Activated CD8-positive, alpha-beta T cell treated with anti-CD3 and anti-CD28 coated beads for 36 hours (primary cell): Measurements from ENCODE around the gene RBPMS2. TPM values are rescaled to one million over a fixed set of nuclear protein-coding genes. Genes with fewer than 3 reads are reported as not detected.

Experiments used
- ATAC-seq: fragments of 200-7000 bp; cut with Tn5 transposase; one replicate; pipeline ENCODE4 v1.10.0; 2021; ENCODE audit warnings: mild to moderate bottlenecking, moderate library complexity
- CTCF ChIA-PET: fragments of 350-600 bp; sonication (Branson Sonifier 250); formaldehyde crosslinking; loops from one replicate; lab custom pipeline; 2021; ENCODE audit warnings: antibody characterized with exemption; lab: Charles Lee
- POLR2A ChIA-PET: fragments of 350-600 bp; sonication (Branson Sonifier 250); formaldehyde crosslinking; loops from one replicate; lab custom pipeline; 2021; ENCODE audit warnings: antibody characterized with exemption; lab: Charles Lee
- DNase-seq: peaks from one replicate; pipeline ENCODE4 v3.0.0-alpha.2; 2020
- H3K27ac Mint-ChIP-seq: one replicate; pipeline ENCODE4 v1.8.0; 2021; ENCODE audit warnings: mild to moderate bottlenecking, mixed read lengths
- H3K27me3 Mint-ChIP-seq: one replicate; pipeline ENCODE4 v1.8.0; 2021; ENCODE audit warnings: mixed read lengths
- H3K36me3 Mint-ChIP-seq: one replicate; pipeline ENCODE4 v1.8.0; 2021; ENCODE audit warnings: low read depth, mixed read lengths
- H3K4me1 Mint-ChIP-seq: one replicate; pipeline ENCODE4 v1.8.0; 2021; ENCODE audit warnings: low read depth, mixed read lengths
- H3K4me3 Mint-ChIP-seq: one replicate; pipeline ENCODE4 v1.8.0; 2021; ENCODE audit warnings: mild to moderate bottlenecking, moderate library complexity, mixed read lengths
- H3K9me3 Mint-ChIP-seq: one replicate; pipeline ENCODE4 v1.8.0; 2021; ENCODE audit warnings: mixed read lengths
- intact Hi-C: fragments of 100-400 bp; cut with micrococcal nuclease; formaldehyde crosslinking; loops from one replicate; pipeline ENCODE4 v1.10.0; 2022
- total RNA-seq, 2 experiments: library from RNA; stranded (reverse); gene quantifications; one replicate each; pipeline ENCODE4 v1.2.3, GENCODE V29; 2021
- TF ChIP-seq, protein P1 (sequence below): fragments of 200-600 bp; IDR thresholded peaks from one replicate; pipeline ENCODE4 v1.8.0; 2022; ENCODE audit warnings: antibody characterized with exemption, mild to moderate bottlenecking

RBPMS2 gene
- total RNA-seq, 2 experiments from 2014 or later = not detected

- ChIA-PET POLR2A (interaction anchor here (0.6 to 1.2 kb wide), 2 partner anchors 10 to 238 kb away, joined by 3 to 4 read pairs; no protein-coding TSS in a partner anchor), CTCF (interaction anchor here (0.8 to 8.5 kb wide), 13 partner anchors 8 to 345 kb away, joined by 3 to 249 read pairs (median 4); partner anchors contain the start of genes ANKDD1A and TRIP4)
- H3K27me3 Mint-ChIP-seq = peaks cover 2% of the 10 kb centered on the region
- peaks cover 6% of the 10 kb centered on the region for H3K4me1 Mint-ChIP-seq
- TF ChIP-seq, protein P1, sequence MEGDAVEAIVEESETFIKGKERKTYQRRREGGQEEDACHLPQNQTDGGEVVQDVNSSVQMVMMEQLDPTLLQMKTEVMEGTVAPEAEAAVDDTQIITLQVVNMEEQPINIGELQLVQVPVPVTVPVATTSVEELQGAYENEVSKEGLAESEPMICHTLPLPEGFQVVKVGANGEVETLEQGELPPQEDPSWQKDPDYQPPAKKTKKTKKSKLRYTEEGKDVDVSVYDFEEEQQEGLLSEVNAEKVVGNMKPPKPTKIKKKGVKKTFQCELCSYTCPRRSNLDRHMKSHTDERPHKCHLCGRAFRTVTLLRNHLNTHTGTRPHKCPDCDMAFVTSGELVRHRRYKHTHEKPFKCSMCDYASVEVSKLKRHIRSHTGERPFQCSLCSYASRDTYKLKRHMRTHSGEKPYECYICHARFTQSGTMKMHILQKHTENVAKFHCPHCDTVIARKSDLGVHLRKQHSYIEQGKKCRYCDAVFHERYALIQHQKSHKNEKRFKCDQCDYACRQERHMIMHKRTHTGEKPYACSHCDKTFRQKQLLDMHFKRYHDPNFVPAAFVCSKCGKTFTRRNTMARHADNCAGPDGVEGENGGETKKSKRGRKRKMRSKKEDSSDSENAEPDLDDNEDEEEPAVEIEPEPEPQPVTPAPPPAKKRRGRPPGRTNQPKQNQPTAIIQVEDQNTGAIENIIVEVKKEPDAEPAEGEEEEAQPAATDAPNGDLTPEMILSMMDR = no peak
- intact Hi-C loops = loop anchor here (5.0 kb wide), 2 partner anchors 80 to 175 kb away; no protein-coding TSS in a partner anchor
- ATAC-seq (no peak), DNase-seq (no peak)
- no peak overlapping the region for H3K4me3 Mint-ChIP-seq
- H3K9me3 Mint-ChIP-seq = no peaks in the 10 kb centered on the region
- H3K27ac Mint-ChIP-seq = no peak overlapping the region
- H3K36me3 Mint-ChIP-seq = no peaks in the 10 kb centered on the region
Measured at GRCh38 chr15:64732156-64732860, 43.1 kb downstream of the RBPMS2 start.

GRCh38 chr15:64731805-64732151 is 43.6 kb downstream of the RBPMS2 start:
- POLR2A ChIA-PET = interaction anchor here (1.2 kb wide), 1 partner anchor 11 kb away, joined by 4 read pairs; no protein-coding TSS in a partner anchor

DNA sequence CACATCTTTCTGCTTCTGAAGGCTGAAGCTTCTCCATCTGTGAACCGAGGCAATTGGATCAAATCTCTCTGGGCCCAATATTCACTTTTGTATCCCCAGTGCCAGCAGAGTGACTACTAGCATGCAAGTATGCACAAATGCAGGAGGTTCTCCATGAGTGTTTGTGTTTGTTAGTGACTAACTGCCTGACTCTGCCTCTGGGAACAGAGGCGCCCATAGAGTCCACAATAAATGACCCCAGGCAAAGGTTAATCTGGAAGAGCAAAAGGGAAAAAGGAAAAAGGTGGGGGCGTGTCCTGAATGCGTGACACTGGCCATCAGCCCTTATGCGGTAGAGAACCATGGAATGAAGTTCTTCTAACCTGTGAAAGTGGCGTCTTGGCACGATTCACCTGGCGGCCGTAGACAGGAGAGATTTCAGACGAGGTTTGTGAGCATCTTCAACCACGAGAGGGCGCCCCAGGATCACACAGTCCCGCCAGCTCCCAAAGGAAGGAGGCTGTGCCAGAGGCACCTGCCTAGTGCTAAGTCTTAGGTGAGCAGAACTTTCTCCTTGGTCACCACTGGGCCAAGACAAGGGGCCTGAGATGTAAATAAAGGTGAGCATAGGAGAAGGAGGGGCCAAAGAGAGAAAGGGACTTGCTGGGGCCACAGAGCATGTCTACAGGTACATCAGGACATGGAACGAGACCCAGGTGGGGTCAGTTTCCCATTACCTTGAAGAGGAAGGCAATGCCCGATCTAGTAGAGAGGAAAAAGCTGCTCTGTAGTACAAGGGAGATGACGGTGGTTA is 44.2 kb downstream of the RBPMS2 start:
- POLR2A ChIA-PET = interaction anchor here (1.2 kb wide), 1 partner anchor 11 kb away, joined by 4 read pairs; no protein-coding TSS in a partner anchor
- Mint-ChIP-seq H3K4me1 (peaks cover 6% of the 10 kb centered on the region), H3K9me3 (no peaks in the 10 kb centered on the region), H3K27me3 (peaks cover 2% of the 10 kb centered on the region), H3K27ac (no peak overlapping the region), H3K36me3 (no peaks in the 10 kb centered on the region), H3K4me3 (no peak overlapping the region)
- intact Hi-C loops = loop anchor here (5.0 kb wide), 2 partner anchors 81 to 176 kb away; no protein-coding TSS in a partner anchor
- CTCF ChIA-PET = interaction anchor here (0.6 to 8.5 kb wide), 23 partner anchors 9 to 344 kb away, joined by 3 to 249 read pairs (median 4); partner anchors contain the start of genes ANKDD1A and TRIP4
- DNase-seq (peak; percentile 93), ATAC-seq (peak; percentile 84)
- TF ChIP-seq, protein P1 = peak; percentile 96

More at GRCh38 chr15:64731805-64732151, 43.6 kb downstream of the RBPMS2 start:
- no peaks in the 10 kb centered on the region for H3K36me3 Mint-ChIP-seq
- no peak overlapping the region for H3K4me3 Mint-ChIP-seq
- peaks cover 2% of the 10 kb centered on the region for H3K27me3 Mint-ChIP-seq
- CTCF ChIA-PET = interaction anchor here (0.8 to 8.5 kb wide), 15 partner anchors 9 to 344 kb away, joined by 3 to 249 read pairs (median 4); partner anchors contain the start of genes ANKDD1A and TRIP4
- ATAC-seq = no peak
- DNase-seq = no peak
- H3K4me1 Mint-ChIP-seq = peaks cover 6% of the 10 kb centered on the region
- no peaks in the 10 kb centered on the region for H3K9me3 Mint-ChIP-seq
- intact Hi-C loops = loop anchor here (5.0 kb wide), 2 partner anchors 81 to 176 kb away; no protein-coding TSS in a partner anchor
- TF ChIP-seq, protein P1 = no peak
- H3K27ac Mint-ChIP-seq = no peak overlapping the region

DNA sequence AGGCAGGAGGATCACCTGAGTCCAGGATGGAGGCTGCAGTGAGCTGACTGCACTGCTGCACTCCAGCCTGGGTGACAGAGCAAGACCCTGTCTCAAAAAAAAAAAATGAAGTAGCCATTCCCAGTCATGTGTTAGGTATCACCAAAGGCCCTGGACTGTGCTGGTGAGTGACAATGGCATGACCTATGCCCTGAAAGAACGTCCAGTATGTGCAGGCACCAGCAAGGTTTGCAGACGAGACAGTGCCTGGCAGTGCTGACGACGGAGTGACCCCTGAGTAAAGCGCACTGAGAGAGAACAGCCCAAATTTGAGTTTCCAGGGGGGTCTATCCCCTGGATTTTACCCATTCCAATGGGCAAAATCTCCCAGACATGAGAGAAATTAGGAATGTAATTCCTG is 45.2 kb downstream of the RBPMS2 start:
- Mint-ChIP-seq H3K27me3 (peaks cover 2% of the 10 kb centered on the region), H3K9me3 (no peaks in the 10 kb centered on the region), H3K36me3 (no peaks in the 10 kb centered on the region), H3K4me3 (no peak overlapping the region), H3K4me1 (peaks cover 6% of the 10 kb centered on the region), H3K27ac (no peak overlapping the region)
- no peak for DNase-seq
- intact Hi-C loops = loop anchor here (5.0 kb wide), 2 partner anchors 82 to 177 kb away; no protein-coding TSS in a partner anchor
- TF ChIP-seq, protein P1 = no peak
- ChIA-PET CTCF (interaction anchor here (0.6 to 8.5 kb wide), 15 partner anchors 9 to 216 kb away, joined by 3 to 249 read pairs (median 5); partner anchors contain the start of gene ANKDD1A), POLR2A (no interaction called here)
- ATAC-seq = no peak
